22Rv1 (cell line): Measurements from ENCODE around the gene FAM114A2.

ENCODE experiments used
- H3K27ac ChIP-seq: fragments of 450-650 bp; 2 replicates; pipeline ENCODE4 v1.5.1; 2017
- CTCF ChIP-seq: fragments of 450-650 bp; IDR thresholded peaks from 2 replicates; pipeline ENCODE4 v1.5.1; 2017; ENCODE audit warnings: mild to moderate bottlenecking
- ZFX ChIP-seq: fragments of 450-650 bp; IDR thresholded peaks from 2 replicates; pipeline ENCODE4 v1.6.1; 2017; ENCODE audit warnings: antibody characterized with exemption, borderline replicate concordance

Gene FAM114A2

GRCh38 chr5:154038707-154039457 is at the start of gene FAM114A2, which contains the start of gene MFAP3:
FAM114A2 (minus strand) TSS chr5:154038910; CDS start chr5:154034953, 3,957 bp downstream.
MFAP3 (plus strand) TSS chr5:154038967; CDS start chr5:154049723, 10,756 bp downstream.
- TF ChIP-seq ZFX (no peak), CTCF (no peak)
- H3K27ac ChIP-seq: peak within 1 kb of the TSS; percentile 72

GRCh38 chr5:154087260-154087659 is 48.5 kb upstream of the FAM114A2 start:
- peak overlapping the region; percentile 93 for H3K27ac ChIP-seq
- TF ChIP-seq ZFX (no peak), CTCF (no peak)

GRCh38 chr5:154086641-154087040 is 47.9 kb upstream of the FAM114A2 start:
- H3K27ac ChIP-seq: peak overlapping the region; percentile 93
- TF ChIP-seq ZFX (no peak), CTCF (no peak)

GRCh38 chr5:154086146-154086545 is 47.4 kb upstream of the FAM114A2 start:
- peak overlapping the region; percentile 93 for H3K27ac ChIP-seq
- no peak for TF ChIP-seq CTCF
- no peak for TF ChIP-seq ZFX

- TF ChIP-seq CTCF (no peak), ZFX (no peak)
- peak overlapping the region; percentile 93 for H3K27ac ChIP-seq
These were observed 45.4 kb upstream of the FAM114A2 start for GRCh38 chr5:154084062-154084639.

- no peak for TF ChIP-seq ZFX
- 0 out of 2 replicates have a peak overlapping the region, but pooled peaks have one; percentile 7 for H3K27ac ChIP-seq
These were observed 42.5 kb upstream of the FAM114A2 start for GRCh38 chr5:154081246-154081645.

GRCh38 chr5:154078272-154078671 is 39.6 kb upstream of the FAM114A2 start:
- peak overlapping the region; percentile 81 for H3K27ac ChIP-seq
- TF ChIP-seq ZFX (no peak), CTCF (no peak)
